GM23248 (cell line): Measurements from ENCODE around the gene ZNF628. TPM values are rescaled to one million over a fixed set of nuclear protein-coding genes. Genes with fewer than 3 reads are reported as not detected.

ENCODE experiments used
- DNase-seq: peaks from one replicate; pipeline ENCODE4 v3.0.0-alpha.2; 2015
- H2AFZ ChIP-seq: fragments of 200-600 bp; sonication (generic); 2 replicates; pipeline ENCODE4 v1.6.1; 2016; ENCODE audit warnings: antibody characterized with exemption
- H3F3A ChIP-seq: fragments of 200-600 bp; sonication (generic); 2 replicates; pipeline ENCODE4 v1.6.1; 2016; ENCODE audit warnings: mild to moderate bottlenecking, antibody characterized with exemption, mixed run types; ENCODE audit not compliant: insufficient read depth
- H3K27ac ChIP-seq: fragments of 200-600 bp; sonication (generic); 2 replicates; pipeline ENCODE4 v1.5.1; 2016; ENCODE audit warnings: mild to moderate bottlenecking
- H3K27me3 ChIP-seq: fragments of 200-600 bp; sonication (generic); replicated peaks from 2 replicates; pipeline ENCODE4 v1.6.1; 2016; ENCODE audit warnings: mild to moderate bottlenecking; ENCODE audit not compliant: insufficient read depth
- H3K36me3 ChIP-seq: fragments of 200-600 bp; sonication (generic); 2 replicates; pipeline ENCODE4 v1.6.1; 2016; ENCODE audit warnings: low read depth, mild to moderate bottlenecking
- H3K4me1 ChIP-seq: fragments of 200-600 bp; sonication (generic); 2 replicates; pipeline ENCODE4 v1.6.1; 2016; ENCODE audit warnings: mild to moderate bottlenecking; ENCODE audit not compliant: insufficient read depth
- H3K4me2 ChIP-seq: fragments of 200-600 bp; sonication (generic); one replicate; pipeline ENCODE4 v1.6.1; 2016; ENCODE audit warnings: mild to moderate bottlenecking; ENCODE audit not compliant: unreplicated experiment
- H3K4me3 ChIP-seq: fragments of 200-600 bp; sonication (generic); 2 replicates; pipeline ENCODE4 v1.5.1; 2016; ENCODE audit warnings: mild to moderate bottlenecking
- H3K79me2 ChIP-seq: fragments of 200-600 bp; sonication (generic); 2 replicates; pipeline ENCODE4 v1.6.1; 2016; ENCODE audit warnings: mild to moderate bottlenecking; ENCODE audit not compliant: insufficient read depth
- H3K9ac ChIP-seq: fragments of 200-600 bp; sonication (generic); 2 replicates; pipeline ENCODE4 v1.6.1; 2016; ENCODE audit warnings: mild to moderate bottlenecking
- H3K9me2 ChIP-seq: fragments of 200-600 bp; sonication (generic); 2 replicates; pipeline ENCODE4 v1.6.1; 2016; ENCODE audit warnings: mixed run types, mild to moderate bottlenecking, moderate library complexity; ENCODE audit not compliant: insufficient read depth
- H3K9me3 ChIP-seq: fragments of 200-600 bp; sonication (generic); one replicate; pipeline ENCODE4 v1.6.1; 2017; ENCODE audit warnings: low read depth
- H4K20me1 ChIP-seq: fragments of 200-600 bp; sonication (generic); 2 replicates; pipeline ENCODE4 v1.6.0; 2016; ENCODE audit not compliant: insufficient read depth
- EZH2 ChIP-seq: fragments of 200-600 bp; sonication (generic); IDR thresholded peaks from 2 replicates; pipeline ENCODE4 v1.6.1; 2018; ENCODE audit warnings: antibody characterized with exemption, mild to moderate bottlenecking; ENCODE audit not compliant: insufficient read depth, poor library complexity, severe bottlenecking
- EZH2phosphoT487 ChIP-seq: fragments of 200-600 bp; sonication (generic); IDR thresholded peaks from 2 replicates; pipeline ENCODE4 v1.6.1; 2018; ENCODE audit warnings: antibody characterized with exemption, moderate library complexity, mild to moderate bottlenecking, low read depth; ENCODE audit not compliant: insufficient read depth
- WGBS, 2 experiments: methylation state at CpG; one replicate each; pipeline ENCODE4 v1.1.6; 2015 to 2017; ENCODE audit warnings: low lambda C conversion rate in 2 of 2, low coverage in 1 of 2; ENCODE audit errors: missing lambda C conversion rate in 2 of 2; 5-methylcytosine and 5-hydroxymethylcytosine counted together
- in situ Hi-C: fragments of 300-500 bp; cut with MboI; formaldehyde crosslinking; loops from 2 replicates; pipeline ENCODE4 v1.15.0; 2020
- polyA plus RNA-seq: library from polyadenylated mRNA; unstranded; fragments of >200 nt; fragmentation: Nextera tagmentation; extraction: Ambion mirVana; gene quantifications from 2 replicates; pipeline ENCODE4 v1.2.1, GENCODE V29; 2016
- total RNA-seq: library from RNA; depleted of rRNA; stranded (reverse); fragments of >200 nt; shearing (Covaris generic); gene quantifications from 2 replicates; pipeline ENCODE4 v1.2.3, GENCODE V29; 2014

Gene ZNF628
- total and polyA plus RNA-seq, 2 experiments from 2014 or later: 1.1 to 1.7 TPM

- 85 to 86% methylated on average over 17 of the region's 17 CpGs for WGBS, 2 experiments
- in situ Hi-C loops: no loop called here
Observed at GRCh38 chr19:55479045-55479444, 2.6 kb downstream of the ZNF628 start.

GRCh38 chr19:55479451-55480230, 3.2 kb downstream of the ZNF628 start:
- no peak overlapping the region for H3K4me2 ChIP-seq
- H3K9ac ChIP-seq: no peak overlapping the region
- no peaks in the 10 kb centered on the region for H3K27me3 ChIP-seq
- peaks cover 35% of the 10 kb centered on the region for H3K79me2 ChIP-seq
- in situ Hi-C loops: no loop called here
- DNase-seq: no peak
- peaks cover 13% of the 10 kb centered on the region; the same call in 1 of the 2 replicates for H3K4me1 ChIP-seq
- no peaks in the 10 kb centered on the region for H4K20me1 ChIP-seq
- no peak overlapping the region for H3K4me3 ChIP-seq
- H2AFZ ChIP-seq: no peak overlapping the region
- no peaks in the 10 kb centered on the region for H3K36me3 ChIP-seq
- H3F3A ChIP-seq: no peaks in the 10 kb centered on the region; the same call in 1 of the 2 replicates
- no peaks in the 10 kb centered on the region for H3K9me2 ChIP-seq
- TF ChIP-seq EZH2phosphoT487: no peak
- no peak for TF ChIP-seq EZH2
- H3K27ac ChIP-seq: no peak overlapping the region
- H3K9me3 ChIP-seq: no peaks in the 10 kb centered on the region
- WGBS, 2 experiments: 76 to 77% methylated on average over 15 of the region's 15 CpGs

More at GRCh38 chr19:55479045-55479444, 2.6 kb downstream of the ZNF628 start:
- Histone ChIP-seq H4K20me1 (no peaks in the 10 kb centered on the region), H3K9me3 (no peaks in the 10 kb centered on the region), H3K9ac (no peak overlapping the region), H3K4me2 (no peak overlapping the region), H3K4me3 (no peak overlapping the region), H3K79me2 (peaks cover 29% of the 10 kb centered on the region), H3K36me3 (no peaks in the 10 kb centered on the region), H2AFZ (no peak overlapping the region), H3K27me3 (no peaks in the 10 kb centered on the region), H3F3A (no peaks in the 10 kb centered on the region; the same call in 1 of the 2 replicates), H3K27ac (no peak overlapping the region), H3K4me1 (peaks cover 13% of the 10 kb centered on the region; the same call in 1 of the 2 replicates), H3K9me2 (no peaks in the 10 kb centered on the region)
- TF ChIP-seq EZH2phosphoT487 (no peak), EZH2 (no peak)
- no peak for DNase-seq

GRCh38 chr19:55481148-55481793, 4.9 kb downstream of the ZNF628 start:
- no peak for TF ChIP-seq EZH2phosphoT487
- TF ChIP-seq EZH2: no peak
- 94 to 97% methylated on average over 39 to 52 of the region's 52 CpGs for WGBS, 2 experiments
- Histone ChIP-seq H3K9me2 (no peaks in the 10 kb centered on the region), H4K20me1 (no peaks in the 10 kb centered on the region), H3K36me3 (no peaks in the 10 kb centered on the region), H3K79me2 (peaks cover 36% of the 10 kb centered on the region), H3K9me3 (no peaks in the 10 kb centered on the region), H2AFZ (no peak overlapping the region), H3K9ac (no peak overlapping the region), H3F3A (peaks cover 5% of the 10 kb centered on the region; the same call in 1 of the 2 replicates), H3K27ac (no peak overlapping the region), H3K4me1 (peaks cover 16% of the 10 kb centered on the region), H3K4me3 (no peak overlapping the region), H3K27me3 (no peaks in the 10 kb centered on the region), H3K4me2 (no peak overlapping the region)
- in situ Hi-C loops: no loop called here
- DNase-seq: no peak

GRCh38 chr19:55481794-55482155, 5.4 kb downstream of the ZNF628 start:
- H2AFZ ChIP-seq: no peak overlapping the region
- TF ChIP-seq EZH2phosphoT487: no peak
- no peak for TF ChIP-seq EZH2
- H4K20me1 ChIP-seq: no peaks in the 10 kb centered on the region
- no peak overlapping the region for H3K9ac ChIP-seq
- H3K9me3 ChIP-seq: no peaks in the 10 kb centered on the region
- no peak overlapping the region for H3K27ac ChIP-seq
- no peaks in the 10 kb centered on the region for H3K36me3 ChIP-seq
- 81 to 100% methylated on average over 1 to 39 of the region's 40 CpGs for WGBS, 2 experiments
- no peaks in the 10 kb centered on the region for H3K9me2 ChIP-seq
- in situ Hi-C loops: no loop called here
- peaks cover 21% of the 10 kb centered on the region for H3K4me1 ChIP-seq
- no peaks in the 10 kb centered on the region for H3K27me3 ChIP-seq
- H3F3A ChIP-seq: peaks cover 6% of the 10 kb centered on the region; the same call in 1 of the 2 replicates
- H3K79me2 ChIP-seq: peaks cover 36% of the 10 kb centered on the region
- no peak overlapping the region for H3K4me2 ChIP-seq
- DNase-seq: no peak
- H3K4me3 ChIP-seq: no peak overlapping the region
